Neural cell (in vitro differentiated cells): Measurements from ENCODE around the gene ADAMTS17. TPM values are rescaled to one million over a fixed set of nuclear protein-coding genes. Genes with fewer than 3 reads are reported as not detected.

Experiments
- H2AFZ ChIP-seq: fragments of 200-600, 300-800 bp; sonication (generic), shearing (Covaris generic); 2 replicates; pipeline ENCODE4 v1.6.0; 2014; ENCODE audit warnings: low read depth, mild to moderate bottlenecking, antibody characterized with exemption, low read length, moderate library complexity
- H3F3A ChIP-seq: fragments of 200-600 bp; shearing (Covaris generic); 2 replicates; pipeline ENCODE4 v1.6.1; 2016; ENCODE audit warnings: mild to moderate bottlenecking, moderate library complexity, mixed read lengths, antibody characterized with exemption, low read length; ENCODE audit not compliant: insufficient read depth, poor library complexity, severe bottlenecking
- H3K27ac ChIP-seq: fragments of 200-600, 300-800 bp; sonication (generic), shearing (Covaris generic); 2 replicates; pipeline ENCODE4 v1.5.1; 2014; ENCODE audit warnings: mild to moderate bottlenecking, low read length, moderate library complexity
- H3K27me3 ChIP-seq: fragments of 300-800, 200-600 bp; sonication (generic), shearing (Covaris generic); 2 replicates; pipeline ENCODE4 v1.6.0; 2014; ENCODE audit warnings: mild to moderate bottlenecking, low read depth, low read length, moderate library complexity; ENCODE audit not compliant: insufficient read depth
- H3K36me3 ChIP-seq: fragments of 300-800, 200-600 bp; sonication (generic), shearing (Covaris generic); 2 replicates; pipeline ENCODE4 v1.5.1; 2014; ENCODE audit warnings: mild to moderate bottlenecking, antibody characterized with exemption, low read length, moderate library complexity; ENCODE audit not compliant: insufficient read depth
- H3K4me2 ChIP-seq: fragments of 300-800, 200-600 bp; sonication (generic), shearing (Covaris generic); 2 replicates; pipeline ENCODE4 v1.6.0; 2014; ENCODE audit warnings: mild to moderate bottlenecking, low read length
- H3K4me3 ChIP-seq: fragments of 300-800, 200-600 bp; sonication (generic), shearing (Covaris generic); 2 replicates; pipeline ENCODE4 v1.5.1; 2014; ENCODE audit warnings: mild to moderate bottlenecking, low read length, moderate library complexity
- H3K79me2 ChIP-seq: fragments of 200-600 bp; shearing (Covaris generic); replicated peaks from 2 replicates; pipeline ENCODE4 v1.6.0; 2014; ENCODE audit warnings: mild to moderate bottlenecking, low read length, moderate library complexity; ENCODE audit not compliant: insufficient read depth
- H3K9ac ChIP-seq: fragments of 300-800, 200-600 bp; sonication (generic), shearing (Covaris generic); 2 replicates; pipeline ENCODE4 v1.6.1; 2016; ENCODE audit warnings: mild to moderate bottlenecking, low read length, mixed read lengths
- H3K9me2 ChIP-seq: fragments of 200-600 bp; shearing (Covaris generic); 2 replicates; pipeline ENCODE4 v1.6.1; 2016; ENCODE audit warnings: mild to moderate bottlenecking, low read length, mixed read lengths; ENCODE audit not compliant: insufficient read depth
- H3K9me3 ChIP-seq: fragments of 200-600, 300-800 bp; sonication (generic), shearing (Covaris generic); 2 replicates; pipeline ENCODE4 v1.6.1; 2016; ENCODE audit warnings: mild to moderate bottlenecking, mixed run types, low read length, moderate library complexity, mixed read lengths
- H4K20me1 ChIP-seq: fragments of 200-600 bp; shearing (Covaris generic); 2 replicates; pipeline ENCODE4 v1.6.1; 2016; ENCODE audit warnings: mild to moderate bottlenecking, mixed run types; ENCODE audit not compliant: insufficient read depth
- EP300 ChIP-seq: fragments of 450-650 bp; conservative IDR thresholded peaks from 2 replicates; pipeline ENCODE4 v1.6.1; 2014; ENCODE audit warnings: antibody characterized with exemption, mild to moderate bottlenecking, moderate library complexity; ENCODE audit not compliant: poor library complexity, severe bottlenecking
- EZH2 ChIP-seq: fragments of 200-600, 300-800 bp; shearing (Covaris generic), sonication (generic); IDR thresholded peaks from 2 replicates; pipeline ENCODE4 v1.6.1; 2014; ENCODE audit warnings: antibody characterized with exemption, low read length, borderline replicate concordance, mild to moderate bottlenecking; ENCODE audit not compliant: insufficient read depth, poor library complexity, severe bottlenecking
- MXI1 ChIP-seq: fragments of 450-650 bp; conservative IDR thresholded peaks from 2 replicates; pipeline ENCODE4 v1.6.1; 2014; ENCODE audit warnings: antibody characterized with exemption, mild to moderate bottlenecking; ENCODE audit not compliant: poor library complexity, severe bottlenecking
- POLR2AphosphoS5 ChIP-seq: IDR thresholded peaks from 2 replicates; pipeline ENCODE4 v1.6.1; 2012
- RAD21 ChIP-seq: fragments of 450-650 bp; conservative IDR thresholded peaks from 2 replicates; pipeline ENCODE4 v1.6.1; 2014; ENCODE audit warnings: antibody characterized with exemption, mild to moderate bottlenecking, moderate library complexity
- SMC3 ChIP-seq: fragments of 450-650 bp; conservative IDR thresholded peaks from 2 replicates; pipeline ENCODE4 v1.6.1; 2014; ENCODE audit warnings: antibody characterized with exemption, mild to moderate bottlenecking, moderate library complexity; ENCODE audit not compliant: poor library complexity
- TAF1 ChIP-seq: IDR thresholded peaks from 2 replicates; pipeline ENCODE4 v1.6.1; 2012; ENCODE audit warnings: low read depth
- polyA plus RNA-seq: library from polyadenylated mRNA; depleted of rRNA; stranded (reverse); fragments of >200 nt; gene quantifications from 2 replicates; pipeline ENCODE4 v1.2.3, GENCODE V29; 2014
- TF ChIP-seq, protein P1 (sequence below): fragments of 450-650 bp; IDR thresholded peaks from 2 replicates; pipeline ENCODE4 v1.5.1; 2014; ENCODE audit warnings: antibody characterized with exemption, mild to moderate bottlenecking, moderate library complexity; ENCODE audit not compliant: poor library complexity, severe bottlenecking
- TF ChIP-seq, protein P2 (sequence below): IDR thresholded peaks from 2 replicates; pipeline ENCODE4 v1.6.1; 2012; ENCODE audit warnings: borderline replicate concordance

ADAMTS17 gene
- polyA plus RNA-seq, 1 donor from 2014 or later, result 0.04 TPM

DNA sequence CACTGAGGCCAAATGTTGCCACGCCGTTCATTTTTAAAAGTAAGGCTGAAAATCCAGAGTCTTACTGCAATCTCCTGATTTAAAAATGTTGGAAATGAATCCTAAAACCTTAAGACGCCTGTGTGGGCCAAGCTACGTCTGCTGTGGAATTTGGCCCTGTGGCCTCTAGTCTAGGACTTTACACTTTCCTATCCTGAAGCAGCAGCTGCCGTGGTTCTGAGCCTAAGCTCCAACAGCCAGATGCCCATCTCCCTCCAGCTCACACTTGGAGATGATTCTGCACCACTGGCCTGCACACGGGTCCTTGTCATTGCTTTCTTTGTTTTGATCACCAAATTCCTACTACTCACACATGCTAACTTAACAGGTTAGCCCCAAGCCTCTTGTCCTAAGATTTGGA, 322.2 kb downstream of the ADAMTS17 start:
- Histone ChIP-seq H3K36me3 (no peaks in the 10 kb centered on the region), H3F3A (no peaks in the 10 kb centered on the region), H3K79me2 (no peaks in the 10 kb centered on the region), H3K27me3 (no peaks in the 10 kb centered on the region), H3K9ac (no peak overlapping the region), H3K9me2 (no peaks in the 10 kb centered on the region), H3K4me3 (no peak overlapping the region), H3K4me2 (no peak overlapping the region), H3K9me3 (no peaks in the 10 kb centered on the region), H3K27ac (no peak overlapping the region), H4K20me1 (no peaks in the 10 kb centered on the region), H2AFZ (no peak overlapping the region)
- no peak for TF ChIP-seq POLR2AphosphoS5
- TF ChIP-seq EP300, result no peak
- TF ChIP-seq EZH2, result no peak
- TF ChIP-seq, protein P1, sequence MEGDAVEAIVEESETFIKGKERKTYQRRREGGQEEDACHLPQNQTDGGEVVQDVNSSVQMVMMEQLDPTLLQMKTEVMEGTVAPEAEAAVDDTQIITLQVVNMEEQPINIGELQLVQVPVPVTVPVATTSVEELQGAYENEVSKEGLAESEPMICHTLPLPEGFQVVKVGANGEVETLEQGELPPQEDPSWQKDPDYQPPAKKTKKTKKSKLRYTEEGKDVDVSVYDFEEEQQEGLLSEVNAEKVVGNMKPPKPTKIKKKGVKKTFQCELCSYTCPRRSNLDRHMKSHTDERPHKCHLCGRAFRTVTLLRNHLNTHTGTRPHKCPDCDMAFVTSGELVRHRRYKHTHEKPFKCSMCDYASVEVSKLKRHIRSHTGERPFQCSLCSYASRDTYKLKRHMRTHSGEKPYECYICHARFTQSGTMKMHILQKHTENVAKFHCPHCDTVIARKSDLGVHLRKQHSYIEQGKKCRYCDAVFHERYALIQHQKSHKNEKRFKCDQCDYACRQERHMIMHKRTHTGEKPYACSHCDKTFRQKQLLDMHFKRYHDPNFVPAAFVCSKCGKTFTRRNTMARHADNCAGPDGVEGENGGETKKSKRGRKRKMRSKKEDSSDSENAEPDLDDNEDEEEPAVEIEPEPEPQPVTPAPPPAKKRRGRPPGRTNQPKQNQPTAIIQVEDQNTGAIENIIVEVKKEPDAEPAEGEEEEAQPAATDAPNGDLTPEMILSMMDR, result no peak
- TF ChIP-seq SMC3, result no peak
- no peak for TF ChIP-seq TAF1
- TF ChIP-seq MXI1, result no peak
- TF ChIP-seq, protein P2, sequence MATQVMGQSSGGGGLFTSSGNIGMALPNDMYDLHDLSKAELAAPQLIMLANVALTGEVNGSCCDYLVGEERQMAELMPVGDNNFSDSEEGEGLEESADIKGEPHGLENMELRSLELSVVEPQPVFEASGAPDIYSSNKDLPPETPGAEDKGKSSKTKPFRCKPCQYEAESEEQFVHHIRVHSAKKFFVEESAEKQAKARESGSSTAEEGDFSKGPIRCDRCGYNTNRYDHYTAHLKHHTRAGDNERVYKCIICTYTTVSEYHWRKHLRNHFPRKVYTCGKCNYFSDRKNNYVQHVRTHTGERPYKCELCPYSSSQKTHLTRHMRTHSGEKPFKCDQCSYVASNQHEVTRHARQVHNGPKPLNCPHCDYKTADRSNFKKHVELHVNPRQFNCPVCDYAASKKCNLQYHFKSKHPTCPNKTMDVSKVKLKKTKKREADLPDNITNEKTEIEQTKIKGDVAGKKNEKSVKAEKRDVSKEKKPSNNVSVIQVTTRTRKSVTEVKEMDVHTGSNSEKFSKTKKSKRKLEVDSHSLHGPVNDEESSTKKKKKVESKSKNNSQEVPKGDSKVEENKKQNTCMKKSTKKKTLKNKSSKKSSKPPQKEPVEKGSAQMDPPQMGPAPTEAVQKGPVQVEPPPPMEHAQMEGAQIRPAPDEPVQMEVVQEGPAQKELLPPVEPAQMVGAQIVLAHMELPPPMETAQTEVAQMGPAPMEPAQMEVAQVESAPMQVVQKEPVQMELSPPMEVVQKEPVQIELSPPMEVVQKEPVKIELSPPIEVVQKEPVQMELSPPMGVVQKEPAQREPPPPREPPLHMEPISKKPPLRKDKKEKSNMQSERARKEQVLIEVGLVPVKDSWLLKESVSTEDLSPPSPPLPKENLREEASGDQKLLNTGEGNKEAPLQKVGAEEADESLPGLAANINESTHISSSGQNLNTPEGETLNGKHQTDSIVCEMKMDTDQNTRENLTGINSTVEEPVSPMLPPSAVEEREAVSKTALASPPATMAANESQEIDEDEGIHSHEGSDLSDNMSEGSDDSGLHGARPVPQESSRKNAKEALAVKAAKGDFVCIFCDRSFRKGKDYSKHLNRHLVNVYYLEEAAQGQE, result no peak
- no peak for TF ChIP-seq RAD21

DNA sequence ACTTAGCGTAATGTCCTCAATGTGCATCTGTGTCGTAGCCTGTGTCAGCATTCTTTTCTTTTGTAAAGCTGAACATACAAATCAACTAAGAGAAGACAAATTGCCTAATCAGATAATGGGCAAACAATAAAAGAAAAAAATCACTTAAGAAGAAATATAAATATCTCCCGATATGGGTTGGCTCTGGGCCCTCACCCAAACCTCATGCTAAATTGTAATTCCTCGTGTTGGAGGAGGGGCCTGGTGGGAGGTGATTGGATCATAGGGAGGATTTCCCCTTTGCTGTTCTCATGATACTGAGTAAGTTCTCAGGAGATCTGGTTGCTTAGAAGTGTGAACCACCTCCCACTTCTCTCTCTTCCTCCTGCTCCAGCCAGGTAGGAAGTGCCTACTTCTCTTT, 323.6 kb downstream of the ADAMTS17 start:
- H3F3A ChIP-seq, result no peaks in the 10 kb centered on the region
- TF ChIP-seq, protein P1, result no peak
- TF ChIP-seq, protein P2, result no peak
- TF ChIP-seq EP300, result no peak
- TF ChIP-seq MXI1, result no peak
- no peak for TF ChIP-seq TAF1
- no peak for TF ChIP-seq POLR2AphosphoS5
- no peak for TF ChIP-seq SMC3
- TF ChIP-seq RAD21, result no peak
- TF ChIP-seq EZH2, result no peak
- no peaks in the 10 kb centered on the region for H3K27me3 ChIP-seq
- no peaks in the 10 kb centered on the region for H3K9me2 ChIP-seq
- no peaks in the 10 kb centered on the region for H3K36me3 ChIP-seq
- H2AFZ ChIP-seq, result no peak overlapping the region
- no peak overlapping the region for H3K4me2 ChIP-seq
- no peak overlapping the region for H3K4me3 ChIP-seq
- no peaks in the 10 kb centered on the region for H4K20me1 ChIP-seq
- no peak overlapping the region for H3K9ac ChIP-seq
- no peak overlapping the region for H3K27ac ChIP-seq
- H3K79me2 ChIP-seq, result no peaks in the 10 kb centered on the region
- H3K9me3 ChIP-seq, result no peaks in the 10 kb centered on the region
